Vagina (tissue), 2 donors: ENCODE data around the gene MYRIP.

ENCODE experiments used
- CTCF ChIP-seq, 3 experiments: fragments of 450-650 bp in 2 of 3; fragments of 200-600 bp in 1 of 3; sonication (generic) in 1 of 3; IDR thresholded peaks; one replicate each; pipeline ENCODE4 v1.5.1; 2017 to 2019; ENCODE audit warnings: antibody characterized with exemption in 3 of 3, mild to moderate bottlenecking in 2 of 3, moderate library complexity in 2 of 3
- POLR2A ChIP-seq, 2 donors: fragments of 450-650 bp; IDR thresholded peaks; one replicate each; pipeline ENCODE4 v1.6.1; 2017; ENCODE audit warnings: antibody characterized with exemption in 2 of 2, mild to moderate bottlenecking in 2 of 2, moderate library complexity in 2 of 2
- POLR2AphosphoS5 ChIP-seq, 2 donors: sonication (generic); formaldehyde crosslinking; IDR thresholded peaks; one replicate each; pipeline ENCODE4 v1.9.0; 2017; ENCODE audit warnings: antibody characterized with exemption in 2 of 2, mild to moderate bottlenecking in 2 of 2, low read depth in 1 of 2; ENCODE audit not compliant: insufficient read depth in 1 of 2

- TF ChIP-seq POLR2A (IDR thresholded peaks at IDR 0.05) (no peak), CTCF (IDR thresholded peaks at IDR 0.05) (no peak), POLR2AphosphoS5 (IDR thresholded peaks at IDR 0.05; ENCODE audit: insufficient read depth in 1 of 2, low read depth in 1 of 2) (no peak)
Measured at GRCh38 chr3:40232626-40233025, 423.2 kb downstream of the MYRIP start.
